ENCODE measurements around the gene NUCKS1.

NUCKS1 gene

DNA sequence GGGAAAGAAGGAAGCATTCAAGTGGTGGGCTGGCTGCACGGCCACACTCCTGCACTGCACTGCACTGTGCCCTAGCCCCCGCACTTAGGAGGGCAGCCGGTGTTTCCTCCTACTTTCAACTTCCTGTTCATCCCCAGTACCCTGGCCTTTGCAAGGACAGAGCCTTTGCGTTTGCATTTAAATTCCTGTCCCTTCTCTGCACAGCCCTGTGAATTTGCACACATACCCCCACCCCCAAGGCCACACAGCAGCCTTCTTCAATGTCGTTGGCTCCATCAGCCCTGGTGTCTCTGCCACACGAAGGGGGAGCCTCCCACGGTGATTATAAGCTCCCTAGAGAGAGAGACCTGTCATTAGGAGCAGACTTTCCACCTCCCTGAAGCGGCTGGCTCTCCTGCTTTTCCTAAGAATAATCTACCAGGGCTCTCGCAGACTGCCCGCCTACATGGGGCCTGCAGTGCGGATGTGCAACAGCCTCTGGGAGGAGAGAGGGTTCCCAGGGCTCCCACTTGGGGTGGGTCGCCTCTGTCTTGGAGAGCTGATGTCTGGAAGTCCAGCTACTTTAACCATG, 56.5 kb downstream of the NUCKS1 start:
- DNase-seq, result no peak

DNA sequence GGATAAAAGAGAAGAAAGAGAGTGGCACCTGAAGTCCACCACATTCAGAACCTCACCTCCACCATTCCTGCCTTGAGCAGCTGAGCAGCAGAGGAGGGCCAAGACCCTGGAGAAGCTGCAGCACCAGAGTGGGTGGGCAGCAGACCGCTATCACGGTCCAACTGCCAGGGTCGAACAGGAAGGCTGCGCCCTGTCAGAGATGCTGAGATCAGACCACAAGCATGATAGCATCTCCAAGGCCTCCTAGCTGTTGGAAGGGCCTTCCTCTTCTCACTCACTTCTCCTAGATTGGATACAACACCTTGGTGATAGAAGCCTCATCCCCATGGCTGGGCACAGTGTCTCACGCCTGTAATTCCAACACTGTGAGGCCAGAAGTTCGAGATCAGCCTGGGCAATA, 57.6 kb downstream of the NUCKS1 start:
- no peak for DNase-seq

DNA sequence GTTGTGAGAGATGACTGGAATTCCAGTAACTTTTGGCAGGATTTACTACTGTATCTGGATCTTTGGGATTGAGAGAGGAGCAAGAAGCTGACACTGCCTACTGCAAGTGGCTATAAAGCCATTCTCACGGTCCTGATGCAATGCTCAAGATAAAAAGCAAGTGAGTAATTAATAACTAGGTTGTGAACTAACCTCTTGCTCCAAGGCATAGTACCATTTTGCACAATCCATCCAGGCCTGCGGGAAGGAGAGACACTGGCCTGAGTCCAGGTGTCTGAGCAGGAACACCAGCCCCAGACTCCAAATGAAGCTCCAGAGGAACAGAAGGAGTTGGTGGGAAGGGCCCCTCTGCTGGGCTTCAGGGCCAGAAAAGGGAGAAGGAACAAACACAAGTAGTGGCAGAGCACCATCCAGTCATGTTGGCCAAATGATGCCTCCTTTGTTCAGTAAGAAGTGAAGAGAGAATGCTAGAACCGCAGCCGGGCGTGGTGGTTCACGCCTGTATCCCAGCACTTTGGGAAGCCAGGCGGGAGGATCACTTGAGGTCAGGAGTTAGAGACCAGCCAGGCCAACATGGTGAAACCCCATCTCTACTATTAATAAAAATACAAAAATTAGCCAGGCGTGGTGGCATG, 59.7 kb downstream of the NUCKS1 start:
- DNase-seq, result no peak

DNA sequence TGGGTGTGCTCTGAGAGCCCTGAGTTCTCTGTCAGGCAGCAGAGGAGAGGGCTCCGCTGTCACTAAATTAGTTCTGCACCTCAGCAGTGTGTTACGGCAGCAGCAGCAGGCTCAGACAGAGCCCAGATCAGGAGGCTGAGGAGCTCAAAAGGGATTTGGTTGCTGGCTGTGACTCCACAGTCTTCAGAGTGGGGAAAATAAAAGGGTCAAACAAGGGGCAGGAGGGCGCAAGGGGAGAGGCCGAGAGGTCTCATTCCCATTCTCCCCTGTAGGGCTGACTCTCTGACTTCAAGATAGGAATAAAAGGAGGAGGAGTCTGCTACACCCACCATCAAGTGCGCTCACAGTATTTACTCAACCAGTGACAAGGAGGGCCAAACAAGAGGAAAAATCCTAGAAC, 60.5 kb downstream of the NUCKS1 start:
- DNase-seq, result no peak

DNA sequence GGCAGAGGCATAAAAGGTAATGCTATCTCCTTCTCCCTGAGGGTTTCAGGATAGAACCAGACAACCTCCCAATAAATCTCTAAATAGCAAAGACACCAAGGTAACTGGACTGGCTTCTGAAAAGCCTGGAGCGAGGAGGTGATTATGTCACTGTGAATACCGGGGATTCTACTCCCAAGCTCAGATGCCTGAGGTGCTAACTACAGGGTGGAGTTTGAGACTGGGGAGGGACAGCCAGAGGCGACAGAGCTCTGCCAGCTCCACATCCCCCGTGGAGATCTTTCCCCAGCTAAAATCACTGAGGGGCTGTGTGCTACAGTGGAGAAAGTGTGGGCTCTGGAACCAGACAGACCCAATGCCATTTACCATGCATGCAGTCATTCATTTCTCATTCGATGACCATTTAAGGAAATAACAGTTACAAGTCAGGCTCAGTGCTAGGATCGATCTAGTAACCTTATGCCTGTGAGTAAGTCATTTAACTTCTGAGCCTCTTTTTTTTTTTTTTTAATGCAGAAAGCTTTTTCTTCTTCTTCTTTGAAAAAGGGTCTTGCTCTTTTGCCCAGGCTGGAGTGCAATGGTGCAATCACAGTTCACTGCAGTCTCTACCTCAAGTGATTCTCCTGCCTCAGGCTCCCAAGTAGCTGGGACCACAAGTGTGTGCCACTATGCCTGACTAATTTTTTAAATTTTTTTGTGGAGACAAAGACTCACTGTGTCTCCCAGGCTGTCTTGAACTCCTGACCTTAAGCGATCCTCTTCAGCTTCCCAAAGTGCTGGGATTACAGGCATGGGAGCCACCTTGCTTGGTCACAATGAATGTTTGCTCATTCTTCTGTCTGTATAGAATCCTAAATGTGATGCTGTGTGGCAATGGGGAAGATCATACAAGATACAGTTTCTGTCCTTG, 61.6 kb downstream of the NUCKS1 start:
- no peak for DNase-seq

DNA sequence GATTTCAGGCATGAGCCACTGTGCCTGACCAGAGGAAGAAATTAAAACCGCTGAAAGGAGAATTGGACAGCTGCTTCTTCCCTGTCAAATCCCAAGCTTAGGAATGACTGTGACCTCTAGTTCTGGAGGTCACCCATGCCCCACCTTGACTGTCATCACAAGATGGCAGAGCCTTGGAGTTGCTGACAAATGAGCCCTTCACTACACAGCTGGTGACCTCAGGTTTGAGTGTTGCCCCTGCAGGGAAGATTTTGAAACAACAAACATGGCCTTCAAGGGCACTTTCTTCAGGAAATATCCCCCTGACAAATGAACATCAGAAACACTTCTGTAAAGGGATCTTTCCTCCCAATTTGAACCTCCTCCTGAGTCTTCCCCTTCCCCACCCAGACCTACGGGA, 62.7 kb downstream of the NUCKS1 start:
- DNase-seq, result no peak

DNA sequence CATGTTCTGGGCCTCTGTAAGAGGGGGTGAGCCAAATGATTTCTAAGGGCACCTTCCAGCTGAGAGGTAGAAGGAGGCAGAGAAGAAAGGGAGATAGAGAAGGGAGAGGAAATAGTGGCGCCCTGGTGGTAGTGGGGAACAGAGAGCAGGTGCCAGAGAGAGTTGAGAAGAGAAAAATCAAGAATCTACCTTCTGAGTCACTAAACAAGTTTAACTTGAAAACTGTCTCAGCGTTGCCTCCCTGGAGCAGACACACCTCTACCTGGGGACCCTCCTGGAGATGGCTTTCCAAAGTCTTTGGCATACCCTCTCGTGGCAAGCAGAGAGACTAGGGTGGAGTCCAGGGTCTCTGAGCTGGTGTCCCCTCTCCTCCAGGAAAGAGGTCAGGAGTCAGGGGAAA, 68.6 kb downstream of the NUCKS1 start:
- no peak for DNase-seq

DNA sequence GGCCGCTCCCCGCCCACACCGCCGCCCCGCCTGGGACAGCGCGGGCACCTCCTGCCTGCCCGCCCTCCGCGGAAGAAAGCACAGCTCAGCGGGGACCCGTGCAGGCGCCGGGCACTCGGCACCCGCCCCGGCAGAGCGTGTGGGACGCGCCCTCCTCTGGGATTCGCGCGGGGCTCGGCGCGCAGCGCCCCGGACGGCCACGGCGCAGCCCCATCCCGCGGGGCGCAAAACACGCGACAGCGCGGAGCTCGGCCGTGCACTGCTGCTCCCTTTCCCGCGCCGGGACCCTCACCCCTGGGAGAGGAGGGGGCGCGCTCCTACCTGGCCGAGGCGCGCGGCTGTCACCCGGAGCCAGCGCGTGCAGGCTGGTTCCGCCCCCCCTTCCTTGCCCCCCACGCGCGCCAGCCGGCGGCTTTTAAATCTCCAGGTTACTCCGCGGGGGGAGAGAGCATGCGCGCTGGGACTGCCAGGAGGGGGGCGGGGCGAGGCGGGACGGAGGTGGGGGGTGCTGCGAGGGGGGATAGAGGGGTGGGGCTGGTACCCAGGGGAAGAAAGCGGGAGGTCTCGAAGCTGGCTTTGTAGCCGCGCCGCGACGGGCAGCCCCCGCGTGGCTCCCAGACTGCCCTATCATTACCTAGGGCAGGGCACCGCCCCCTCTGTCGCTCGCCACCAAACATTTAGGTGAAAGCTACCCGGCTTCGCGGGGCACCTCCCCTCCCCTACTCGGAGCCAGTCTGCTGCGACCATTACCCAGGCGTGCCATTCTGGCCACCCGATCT, 69.7 kb downstream of the NUCKS1 start, which contains the start of gene SLC45A3:
Gene SLC45A3 (minus strand): TSS at position 437 of the 779 bp plus-strand sequence. CDS start 15,853 bp downstream, outside the sequence.
- no peak for DNase-seq

DNA sequence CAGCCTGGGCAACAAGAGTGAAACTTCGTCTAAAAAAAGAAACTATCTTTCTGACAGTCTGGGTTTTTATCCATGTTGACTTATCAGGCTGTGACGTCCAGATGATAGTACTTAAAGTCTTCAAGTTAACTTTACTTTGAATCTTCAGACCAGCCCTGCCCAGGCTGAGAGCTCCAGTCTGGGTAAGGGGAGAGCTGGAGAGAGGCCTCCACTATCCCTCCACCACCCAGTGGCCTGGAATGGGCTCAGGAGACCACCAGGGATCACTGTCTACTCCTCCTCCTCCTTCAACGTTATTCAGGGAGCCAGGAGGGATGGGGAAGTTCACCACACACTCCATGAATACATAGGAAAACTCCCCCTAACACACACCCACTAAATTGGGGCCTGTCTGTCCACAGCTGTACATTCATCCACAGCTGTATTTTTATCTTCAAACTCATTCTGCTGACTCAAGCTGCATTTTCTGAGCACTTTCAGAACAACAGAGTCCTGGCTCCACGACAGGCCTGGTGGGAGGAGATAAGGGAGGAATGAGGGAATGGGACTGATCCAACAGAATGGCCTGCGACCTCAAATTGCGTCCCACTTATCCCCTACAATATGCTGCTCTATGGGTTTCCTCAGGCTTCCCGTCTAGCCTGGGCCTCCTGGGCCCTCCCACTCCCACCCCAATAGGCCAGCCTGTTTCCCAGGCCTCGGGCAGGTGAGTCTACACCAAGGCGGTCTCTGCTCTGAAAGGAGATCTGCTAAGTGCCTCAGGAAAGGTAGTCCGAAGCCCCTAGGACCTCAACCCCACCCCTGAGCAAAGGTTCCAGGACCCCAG, 71.5 kb downstream of the NUCKS1 start:
- DNase-seq, result no peak

DNA sequence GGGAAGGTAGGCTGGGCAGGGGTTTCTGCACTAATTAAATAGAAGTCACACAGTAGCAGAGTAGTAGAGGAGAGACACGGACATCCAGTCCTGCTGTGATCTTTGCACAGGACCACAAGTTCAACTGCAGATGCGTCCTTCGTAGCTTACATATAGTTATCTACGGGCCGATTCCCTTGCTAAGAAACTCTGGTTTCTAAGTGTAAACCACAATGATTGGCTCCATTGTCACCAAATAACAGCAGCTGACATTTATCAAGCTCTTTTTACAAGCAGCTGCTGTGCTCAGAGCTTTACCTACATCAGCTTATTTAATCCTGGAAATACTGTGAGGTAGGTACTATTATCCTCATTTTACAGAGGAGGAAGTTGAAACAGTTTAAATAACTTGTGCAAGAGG, 72.8 kb downstream of the NUCKS1 start:
- no peak for DNase-seq

DNA sequence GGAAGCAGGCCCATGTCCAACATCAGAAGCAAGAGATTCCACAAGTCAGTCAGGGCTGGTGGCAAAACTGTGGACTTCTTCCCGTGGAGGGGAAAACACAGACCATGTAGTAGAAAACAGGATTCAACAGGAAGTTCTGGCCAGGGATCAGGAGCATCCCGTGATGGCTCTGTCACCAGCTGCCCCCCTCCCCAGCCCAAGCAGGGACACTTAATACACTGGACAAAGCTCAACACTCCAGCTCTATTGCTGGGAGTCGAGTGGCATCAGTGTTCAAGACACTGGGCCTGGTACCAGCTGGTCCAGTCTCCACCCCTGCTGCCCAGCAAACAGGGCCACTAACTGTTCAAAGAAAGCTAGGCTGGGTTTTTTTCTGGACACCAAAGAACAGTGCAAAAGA, 73.4 kb downstream of the NUCKS1 start:
- no peak for DNase-seq

DNA sequence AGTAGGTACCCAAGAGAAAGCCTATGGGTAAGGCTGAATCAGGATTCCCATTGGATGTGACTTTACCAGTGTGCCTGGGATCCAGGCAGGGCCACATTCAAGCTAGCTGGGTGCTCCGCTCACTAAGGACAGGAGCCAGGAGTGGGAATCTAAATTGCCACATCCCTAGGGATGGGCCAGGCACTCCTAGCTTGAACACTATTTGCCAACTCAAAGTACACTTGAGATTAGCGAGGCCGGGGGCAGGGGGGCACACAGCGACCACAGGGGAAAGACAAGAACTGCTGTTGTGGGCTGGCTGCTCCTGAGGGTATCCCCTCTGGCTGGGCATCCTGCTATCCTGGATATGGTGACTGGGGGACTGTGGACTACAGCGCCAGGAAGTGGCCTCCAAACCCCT, 74.0 kb downstream of the NUCKS1 start:
- no peak for DNase-seq

DNA sequence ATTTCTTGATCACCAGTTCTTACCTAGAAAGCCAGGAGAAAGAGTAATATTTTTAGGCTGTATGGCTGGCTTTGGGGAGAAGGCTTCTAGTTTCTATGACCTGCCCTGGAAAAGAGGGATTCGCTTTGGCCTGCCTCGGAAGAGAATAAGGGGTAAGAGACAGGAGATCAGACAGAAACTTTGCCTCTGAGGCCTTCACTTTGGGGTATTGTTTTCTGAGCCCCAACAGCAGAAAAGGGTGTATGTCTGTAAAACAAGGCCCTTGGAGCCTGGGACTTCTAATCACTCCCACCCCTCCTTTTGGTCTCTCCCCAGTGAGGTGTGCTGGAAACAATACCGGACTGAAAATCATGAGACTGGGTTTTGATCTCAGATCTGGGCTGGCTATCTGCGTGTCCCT, 74.7 kb downstream of the NUCKS1 start:
- DNase-seq, result no peak

DNA sequence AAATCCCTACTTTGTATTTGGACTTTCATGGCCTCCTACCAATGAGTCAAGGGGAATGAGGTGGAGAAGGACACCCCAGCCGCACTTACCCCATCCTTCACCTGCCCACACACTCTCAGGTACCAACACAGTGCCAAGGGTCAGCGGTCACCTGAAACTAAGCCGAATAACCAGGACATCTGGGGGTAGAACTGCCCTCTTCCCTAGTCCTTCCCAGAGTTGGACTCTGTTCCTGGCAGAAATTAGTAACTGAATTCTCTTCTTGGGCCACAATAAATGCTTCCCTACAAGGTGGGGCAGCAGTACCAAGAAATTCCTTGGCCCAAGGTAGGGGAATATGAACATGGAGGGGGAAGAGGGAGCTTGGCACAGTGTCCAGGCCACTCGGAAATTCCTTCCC, 77.0 kb downstream of the NUCKS1 start:
- DNase-seq, result no peak

DNA sequence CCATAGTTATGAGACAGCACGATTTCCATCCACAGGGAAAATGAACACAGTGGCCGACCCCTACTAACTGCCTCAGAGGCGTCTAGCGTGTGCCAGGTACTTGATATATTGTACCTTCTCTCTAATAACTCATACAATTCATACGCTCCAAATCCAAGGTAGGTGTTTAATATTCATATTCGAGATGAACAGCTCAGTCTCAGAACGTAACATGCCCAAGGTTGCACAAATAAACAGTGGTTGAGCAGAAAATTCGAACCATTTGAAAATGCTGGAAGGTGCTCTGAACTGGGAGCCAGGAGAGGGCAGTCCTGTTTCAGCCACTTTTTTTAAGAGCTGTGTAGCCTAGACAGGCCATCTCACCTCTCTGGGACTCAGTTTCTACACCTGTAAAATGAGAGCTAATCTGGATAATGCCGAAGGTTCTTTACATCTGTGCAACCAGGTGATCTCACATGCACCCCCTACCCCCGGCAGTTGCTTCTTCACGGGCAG, 77.5 kb downstream of the NUCKS1 start:
- DNase-seq, result no peak

DNA sequence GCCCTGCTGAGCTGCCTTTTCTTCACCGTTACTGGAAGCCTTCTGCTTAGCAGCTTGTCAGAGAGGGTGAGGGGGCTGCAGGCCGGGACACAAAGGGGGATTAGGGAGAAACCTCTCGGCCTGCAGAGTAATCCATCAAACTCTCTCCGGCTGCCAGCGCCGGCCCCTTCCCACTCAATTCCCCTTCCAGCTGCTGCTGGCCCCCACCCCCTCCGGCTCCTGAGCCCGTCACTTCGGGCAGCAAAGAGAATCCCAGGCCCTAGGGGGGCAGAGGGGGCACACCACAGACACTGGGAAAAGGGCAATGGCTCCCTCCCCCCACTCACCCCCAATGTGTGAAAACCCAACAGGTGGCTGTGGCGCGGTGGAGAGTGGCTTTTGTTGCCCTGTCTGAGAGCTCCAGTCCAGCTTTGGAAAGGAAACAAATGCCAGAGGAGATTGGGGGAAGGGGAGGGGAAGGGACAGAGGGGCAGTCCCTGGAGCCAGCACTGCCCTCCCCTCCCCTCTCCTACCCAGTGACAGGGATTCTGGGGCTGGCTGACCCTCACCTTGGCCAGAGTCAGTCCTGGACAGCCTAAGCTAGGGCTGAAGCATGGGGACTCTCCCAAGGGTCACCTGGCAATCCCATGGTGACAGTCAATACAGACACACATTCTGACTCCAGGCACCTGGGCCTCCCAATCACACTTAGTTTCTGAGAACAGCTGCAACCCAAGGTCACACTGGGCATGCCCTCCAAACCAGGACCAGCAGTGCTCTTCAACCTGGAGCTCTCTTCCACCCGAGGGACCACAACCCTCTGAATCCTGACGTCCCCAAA, 79.2 kb downstream of the NUCKS1 start:
- no peak for DNase-seq

DNA sequence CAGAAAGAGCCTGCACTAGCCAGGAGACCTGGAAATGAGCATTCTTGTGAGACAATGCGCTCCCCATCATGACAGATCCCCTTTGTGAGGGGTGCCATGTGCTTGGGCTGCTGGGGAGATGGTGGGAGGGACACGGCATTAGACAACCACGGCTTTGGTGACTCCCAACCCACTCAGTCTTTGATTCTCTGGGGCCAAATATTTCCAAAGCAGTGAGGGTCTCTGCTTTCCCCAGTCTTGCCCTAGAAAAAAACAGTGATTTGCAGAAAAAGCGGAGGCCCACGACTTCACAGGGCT, 79.9 kb downstream of the NUCKS1 start:
- DNase-seq, result no peak

DNA sequence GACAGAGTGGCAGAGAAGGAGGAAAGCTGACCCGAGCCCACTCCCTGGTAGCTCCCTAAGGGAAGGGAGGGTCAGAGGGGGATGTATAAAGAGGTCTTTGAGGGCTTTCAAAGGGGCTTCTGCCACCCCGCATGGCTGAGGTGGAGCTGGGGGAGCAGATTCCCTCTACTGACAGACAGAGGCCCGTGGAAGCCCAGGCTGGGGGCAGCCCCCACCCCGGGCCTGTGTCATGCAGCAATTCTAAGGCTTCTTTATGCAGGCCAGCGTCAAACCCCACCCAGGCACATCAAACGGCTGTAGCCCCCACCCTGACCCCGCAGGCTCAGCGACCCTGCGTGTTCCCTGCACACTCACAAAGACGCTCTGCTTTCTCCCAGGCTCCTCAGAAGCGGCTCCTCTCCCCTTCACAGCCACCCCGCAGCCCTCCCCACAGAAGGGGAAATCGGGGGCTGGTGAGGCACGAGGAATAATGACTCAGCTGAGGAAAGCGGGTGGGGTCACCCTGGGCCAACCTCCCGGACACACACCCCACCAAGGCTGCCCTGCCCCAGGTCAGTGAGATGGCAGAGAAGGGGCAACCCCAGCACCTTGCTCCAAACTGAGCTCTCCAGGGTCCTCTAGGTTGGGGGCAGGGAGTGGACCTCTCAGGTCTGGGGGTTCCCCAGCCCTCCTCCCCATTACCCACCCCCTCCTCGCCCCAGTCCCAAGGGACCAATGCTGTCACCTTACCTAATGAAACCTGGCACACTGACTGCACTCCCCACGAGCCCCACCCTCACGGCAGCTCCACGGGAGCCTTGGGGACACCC, 80.4 kb downstream of the NUCKS1 start:
- no peak for DNase-seq

DNA sequence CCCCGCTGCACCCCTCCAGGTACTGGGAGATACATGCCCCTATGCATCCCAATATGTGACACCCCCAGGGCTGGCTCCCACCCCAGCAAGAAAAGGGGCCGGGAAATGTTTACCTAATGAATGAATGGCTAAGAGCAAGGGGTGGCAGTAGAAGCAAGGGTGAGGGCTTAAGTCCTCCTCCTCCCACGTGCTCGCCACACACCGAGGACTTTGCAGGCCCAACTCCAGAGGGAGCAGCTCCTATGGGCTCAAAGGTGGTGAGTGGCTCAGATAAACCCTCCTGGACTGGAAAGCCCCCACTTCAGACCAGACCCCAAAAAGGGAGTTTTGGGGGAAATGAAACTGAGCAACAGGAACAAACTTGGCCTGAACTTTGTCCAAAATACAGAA, 81.0 kb downstream of the NUCKS1 start:
- DNase-seq, result no peak

DNA sequence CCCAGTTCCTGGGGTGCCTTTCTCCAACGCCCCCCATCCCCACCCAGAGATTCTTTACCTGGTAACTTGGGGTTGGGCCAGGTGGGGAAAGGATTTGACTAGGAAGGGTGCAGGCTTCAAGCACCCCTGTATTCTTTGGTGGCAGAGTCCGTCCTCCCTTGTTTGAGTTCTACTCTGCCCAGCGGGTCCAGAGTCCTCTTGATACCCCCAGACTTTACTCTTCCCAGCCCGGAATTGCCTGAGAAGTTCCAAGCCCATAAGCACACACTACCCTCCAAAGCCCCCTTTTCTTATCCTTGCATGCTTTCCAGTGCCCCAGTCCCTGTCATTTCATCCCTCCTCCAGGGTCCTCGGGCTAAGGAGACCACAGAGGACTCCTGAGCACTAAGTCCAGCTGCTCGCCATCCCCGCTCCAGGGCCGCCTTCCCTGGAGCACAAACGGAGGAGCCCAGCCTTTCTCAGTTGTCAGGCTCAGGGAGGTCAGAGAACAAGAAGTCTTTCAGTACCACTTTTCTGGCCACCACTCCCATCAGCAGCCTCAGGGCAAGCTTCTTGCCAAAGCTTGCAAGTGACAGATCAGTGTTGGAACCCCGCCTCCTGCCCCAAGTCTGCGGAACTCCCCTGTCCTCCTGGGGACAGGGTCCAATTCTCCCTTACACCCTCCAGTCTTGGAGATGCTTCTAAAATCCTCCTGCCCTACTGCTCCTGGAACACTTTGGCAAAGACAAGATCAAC, 81.9 kb downstream of the NUCKS1 start:
- no peak for DNase-seq
